Bladder microvascular endothelial cell (primary cell): ENCODE data around the gene ZNF398. TPM values are rescaled to one million over a fixed set of nuclear protein-coding genes. Genes with fewer than 3 reads are reported as not detected.

Experiments
- total RNA-seq: library from RNA; depleted of rRNA; stranded (reverse); fragments of >200 nt; gene quantifications from 2 replicates; pipeline ENCODE4 v1.2.3, GENCODE V29; 2014

ZNF398 gene
- total RNA-seq, result 3.2 and 7.6 TPM in 2 replicates

GRCh38 chr7:149147072-149147751 is at the start of gene ZNF398:
Gene ZNF398, plus strand, starts transcription at chr7:149147453. Its CDS starts 290 bp downstream, at chr7:149147743.

DNA sequence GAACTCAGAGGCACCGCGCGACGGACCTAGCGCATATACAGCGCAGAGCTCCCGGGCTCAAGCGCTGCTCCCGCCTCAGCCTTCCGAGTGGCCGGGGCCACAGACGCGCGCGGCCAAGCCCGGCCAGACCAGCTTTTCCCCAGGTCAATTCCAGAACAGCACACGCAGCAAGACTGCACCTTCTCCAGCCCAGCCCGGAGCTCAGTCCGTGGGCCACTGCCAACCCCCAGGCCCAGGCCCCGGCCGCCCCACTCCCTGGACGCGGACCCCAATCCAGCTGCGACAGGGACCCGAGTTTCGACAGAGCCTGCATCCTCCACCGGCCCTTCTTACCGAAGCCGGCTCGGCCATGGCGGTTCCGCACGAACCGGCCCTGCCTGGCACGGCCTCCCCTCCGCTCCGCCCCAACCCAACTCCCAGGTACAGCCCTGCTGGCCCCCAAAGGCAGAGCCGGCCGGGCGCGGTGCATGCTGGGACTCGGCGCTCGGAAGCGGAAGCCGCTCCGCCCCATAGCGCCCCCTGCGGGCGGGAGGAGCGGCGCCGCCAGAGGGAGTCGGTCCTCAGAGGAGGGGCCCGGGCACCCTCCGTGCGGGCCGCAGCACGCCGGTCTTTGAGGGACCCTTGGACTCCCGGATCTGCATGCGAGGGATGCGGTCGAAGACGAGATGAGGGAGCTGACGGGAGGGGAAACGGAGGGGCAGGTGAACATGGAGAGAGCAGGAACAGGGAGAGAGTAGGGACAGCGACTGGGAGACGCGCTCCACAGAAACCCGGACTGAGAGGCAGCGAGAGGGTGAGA is 21.2 kb upstream of the ZNF398 start, which contains the start of gene ZNF425:
Gene ZNF425, minus strand, starts transcription at position 462 of the 799 bp plus-strand sequence. Its CDS starts 111 bp downstream, at position 351.

GRCh38 chr7:149195180-149196150 is 48.2 kb downstream of the ZNF398 start, which contains the start of gene ZNF282:
Gene ZNF282, plus strand, starts transcription at chr7:149195546. Its CDS starts 44 bp downstream, at chr7:149195590.

Other genes with a start within 250 kb of the ZNF398 start
- gene PDIA4, start 118.9 kb upstream of the ZNF398 start, total RNA-seq, result 232 and 246 TPM in 2 replicates
- gene ZNF786, start 56.7 kb upstream of the ZNF398 start, total RNA-seq, result 4.9 and 7.4 TPM in 2 replicates
- gene ZNF425, start 21.1 kb upstream of the ZNF398 start, total RNA-seq, result 1.3 and 2.1 TPM in 2 replicates
- 22.3 and 45.0 TPM in 2 replicates for gene ZNF282, start 48.1 kb downstream of the ZNF398 start, total RNA-seq
- 2.9 and 4.5 TPM in 2 replicates for gene ZNF212, start 92.2 kb downstream of the ZNF398 start, total RNA-seq
- gene ZNF783, start 114.7 kb downstream of the ZNF398 start, total RNA-seq, result 3.9 and 6.8 TPM in 2 replicates